Stimulated activated CD4-positive, alpha-beta T cell treated with anti-CD3 and anti-CD28 coated beads, Interleukin-12 subunit alpha, Interleukin-12 subunit beta, amount 100 ng/mL, for 24 hours (primary cell): Measurements from ENCODE around the gene RAMP3.

Experiments used
- DNase-seq, 2 experiments: peaks; one replicate each; pipeline ENCODE4 v3.0.0-alpha.2; 2020; ENCODE audit warnings: low read depth in 2 of 2

The RAMP3 gene

GRCh38 chr7:45221896-45222604 lies 64.5 kb downstream of the RAMP3 start:
- DNase-seq: no peak

- no peak for DNase-seq
Observed at GRCh38 chr7:45223078-45223477, 65.5 kb downstream of the RAMP3 start.

- no peak for DNase-seq
Observed at GRCh38 chr7:45223728-45224630, 66.4 kb downstream of the RAMP3 start.

GRCh38 chr7:45224832-45225231 lies 67.2 kb downstream of the RAMP3 start:
- DNase-seq: no peak

GRCh38 chr7:45225311-45225947 lies 67.8 kb downstream of the RAMP3 start:
- no peak for DNase-seq

GRCh38 chr7:45225948-45226335 lies 68.4 kb downstream of the RAMP3 start:
- DNase-seq: no peak

GRCh38 chr7:45229156-45229920 lies 71.7 kb downstream of the RAMP3 start:
- no peak for DNase-seq

- no peak for DNase-seq
Observed at GRCh38 chr7:45230083-45230482, 72.5 kb downstream of the RAMP3 start.

GRCh38 chr7:45230611-45231165 lies 73.1 kb downstream of the RAMP3 start:
- DNase-seq: no peak

- DNase-seq: no peak
Observed at GRCh38 chr7:45233249-45233775, 75.7 kb downstream of the RAMP3 start.
